Uterus (tissue), 4 donors: Measurements from ENCODE around the gene VWC2L. TPM values are rescaled to one million over a fixed set of nuclear protein-coding genes. Genes with fewer than 3 reads are reported as not detected.

Source experiments
- DNase-seq, 2 donors: peaks; one replicate each; pipeline ENCODE4 v3.0.0-alpha.2; 2019 to 2020
- H3K27ac ChIP-seq, 2 donors: fragments of 200-600 bp; sonication (generic); 1 replicate in 1 of 2; 2 replicates in 1 of 2; pipeline ENCODE4 v1.5.1; 2016 to 2018
- H3K27me3 ChIP-seq, 2 donors: fragments of 200-600 bp; sonication (generic); one replicate each; pipeline ENCODE4 v1.5.1; 2018 to 2019; ENCODE audit warnings: control low read depth in 1 of 2
- H3K36me3 ChIP-seq, 2 donors: fragments of 200-600 bp; sonication (generic); one replicate each; pipeline ENCODE4 v1.5.1; 2019; ENCODE audit warnings: control low read depth in 1 of 2
- H3K4me1 ChIP-seq, 2 donors: fragments of 200-600 bp; sonication (generic); one replicate each; pipeline ENCODE4 v1.5.1; 2018 to 2019; ENCODE audit warnings: control low read depth in 1 of 2
- H3K4me3 ChIP-seq, 2 donors: fragments of 200-600 bp; sonication (generic); 1 replicate in 1 of 2; 2 replicates in 1 of 2; pipeline ENCODE4 v1.5.1; 2018 to 2019; ENCODE audit warnings: mild to moderate bottlenecking in 1 of 2
- H3K9me3 ChIP-seq, 2 donors: fragments of 200-600 bp; sonication (generic); one replicate each; pipeline ENCODE4 v1.5.1; 2019; ENCODE audit warnings: control low read depth in 1 of 2
- CTCF ChIP-seq, 4 experiments: fragments of 200-600 bp in 2 of 4; fragments of 450-650 bp in 2 of 4; sonication (generic) in 2 of 4; IDR thresholded peaks; one replicate each; pipeline ENCODE4 v1.5.1; 2016 to 2019; ENCODE audit warnings: antibody characterized with exemption in 4 of 4, mild to moderate bottlenecking in 2 of 4, moderate library complexity in 1 of 4
- POLR2A ChIP-seq, 2 donors: fragments of 450-650 bp; IDR thresholded peaks; one replicate each; pipeline ENCODE4 v1.6.1; 2016; ENCODE audit warnings: antibody characterized with exemption in 2 of 2, mild to moderate bottlenecking in 1 of 2, moderate library complexity in 1 of 2
- intact Hi-C: fragments of 100-400 bp; cut with DNase I; formaldehyde crosslinking; loops from one replicate; pipeline ENCODE4 v1.15.1; 2023; ENCODE audit warnings: low total_unique reads
- total RNA-seq, 4 donors: library from RNA; depleted of rRNA in 3 of 4; stranded (reverse); fragments of >200 nt in 3 of 4; gene quantifications; one replicate each; pipeline versions ENCODE4 v1.1.0 to v1.2.4, GENCODE V29; 2014 to 2023
- donor health status: DM: yes; HTN: yes; CAD: no.

VWC2L gene
- total RNA-seq, 4 donors from 2014 or later, result 0.21 TPM; not detected in 3

DNA sequence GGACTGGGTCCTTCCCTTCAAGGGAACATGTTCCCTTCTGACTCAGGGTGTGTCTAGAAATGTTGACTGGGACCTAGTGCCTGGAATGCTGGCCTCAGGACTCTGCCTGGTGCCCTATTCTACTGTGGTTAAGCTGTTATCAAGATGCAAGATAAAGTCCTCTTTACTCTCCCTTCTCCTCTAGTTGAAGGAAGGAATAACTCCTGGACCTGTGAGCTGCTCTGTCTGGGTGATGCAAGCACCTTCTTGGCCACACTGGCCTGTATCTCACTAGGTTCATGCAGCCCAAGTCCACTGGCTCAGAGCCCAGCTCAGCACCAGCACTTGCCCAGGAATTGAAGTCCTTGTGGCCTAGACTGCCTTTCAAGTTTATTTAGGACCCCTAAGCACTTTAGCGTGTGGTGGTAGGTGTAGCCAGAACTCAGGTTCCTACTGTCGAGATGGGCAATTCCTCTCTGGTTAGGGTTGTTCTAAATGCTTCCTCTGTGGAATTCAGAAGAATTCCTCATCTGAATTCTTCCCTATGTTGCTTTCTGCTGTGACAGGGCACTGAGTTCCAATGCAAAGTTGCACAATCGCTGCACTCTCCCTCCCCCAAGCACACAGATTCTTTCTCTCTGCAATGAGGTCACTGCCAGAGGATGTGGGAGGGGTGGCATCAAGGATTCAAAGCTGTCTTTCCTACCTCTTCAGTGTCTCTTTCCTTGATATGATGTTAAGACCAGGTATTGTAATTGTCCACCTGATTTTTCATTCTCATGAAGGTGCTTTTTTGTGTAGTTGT, 54.7 kb downstream of the VWC2L start:
- Histone ChIP-seq H3K4me1 (no peaks in the 10 kb centered on the region), H3K36me3 (no peaks in the 10 kb centered on the region), H3K27me3 (no peaks in the 10 kb centered on the region), H3K4me3 (no peak overlapping the region), H3K27ac (no peak overlapping the region), H3K9me3 (no peaks in the 10 kb centered on the region)
- intact Hi-C loops, result no loop called here
- no peak for DNase-seq
- TF ChIP-seq CTCF (IDR thresholded peaks at IDR 0.05) (no peak), POLR2A (IDR thresholded peaks at IDR 0.05) (no peak)

DNA sequence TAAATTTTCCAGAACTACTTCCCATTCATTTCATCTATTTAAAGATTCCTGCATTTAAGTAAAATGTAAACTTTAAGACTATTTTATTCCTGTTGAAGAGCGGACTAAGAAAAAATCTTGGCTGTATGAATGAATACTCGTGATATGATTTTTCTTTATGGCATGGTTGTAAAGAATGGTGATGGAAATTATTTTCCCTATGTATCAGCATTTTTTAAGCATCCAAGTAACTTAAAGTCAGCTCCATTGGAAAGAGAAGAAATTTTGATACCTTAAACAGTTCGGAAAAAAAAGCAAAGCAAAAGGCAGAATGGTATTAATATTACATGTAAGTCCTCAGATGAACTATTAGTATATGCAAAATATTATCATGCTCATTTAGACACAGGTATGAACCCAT, 58.9 kb downstream of the VWC2L start:
- Histone ChIP-seq H3K27me3 (no peaks in the 10 kb centered on the region), H3K27ac (no peak overlapping the region), H3K4me3 (no peak overlapping the region), H3K36me3 (no peaks in the 10 kb centered on the region), H3K4me1 (no peaks in the 10 kb centered on the region), H3K9me3 (no peaks in the 10 kb centered on the region)
- intact Hi-C loops, result no loop called here
- no peak for DNase-seq
- no peak for TF ChIP-seq POLR2A (IDR thresholded peaks at IDR 0.05)
- TF ChIP-seq CTCF (IDR thresholded peaks at IDR 0.05), result no peak

DNA sequence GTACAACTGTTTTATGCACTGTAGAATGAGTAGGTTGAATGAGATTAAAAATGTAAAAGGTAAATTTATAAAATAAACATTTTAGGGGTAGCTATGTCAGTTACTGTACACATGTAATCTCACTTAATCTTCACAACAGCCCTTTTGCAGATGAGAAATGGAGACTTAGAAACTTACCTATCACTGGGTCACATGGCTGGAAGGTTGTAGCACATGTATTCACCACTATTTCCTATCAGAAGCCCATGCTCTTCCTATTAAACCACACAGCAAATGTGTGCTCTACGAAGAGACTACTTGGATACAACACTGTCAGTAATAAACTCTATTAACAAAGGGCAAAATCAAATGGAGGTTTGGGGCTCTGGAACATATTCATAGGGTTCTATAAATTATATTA, 60.5 kb downstream of the VWC2L start:
- intact Hi-C loops, result no loop called here
- no peak for DNase-seq
- Histone ChIP-seq H3K4me3 (no peak overlapping the region), H3K27ac (no peak overlapping the region), H3K4me1 (no peaks in the 10 kb centered on the region), H3K9me3 (no peaks in the 10 kb centered on the region), H3K27me3 (no peaks in the 10 kb centered on the region), H3K36me3 (no peaks in the 10 kb centered on the region)
- no peak for TF ChIP-seq CTCF (IDR thresholded peaks at IDR 0.05)
- no peak for TF ChIP-seq POLR2A (IDR thresholded peaks at IDR 0.05)

DNA sequence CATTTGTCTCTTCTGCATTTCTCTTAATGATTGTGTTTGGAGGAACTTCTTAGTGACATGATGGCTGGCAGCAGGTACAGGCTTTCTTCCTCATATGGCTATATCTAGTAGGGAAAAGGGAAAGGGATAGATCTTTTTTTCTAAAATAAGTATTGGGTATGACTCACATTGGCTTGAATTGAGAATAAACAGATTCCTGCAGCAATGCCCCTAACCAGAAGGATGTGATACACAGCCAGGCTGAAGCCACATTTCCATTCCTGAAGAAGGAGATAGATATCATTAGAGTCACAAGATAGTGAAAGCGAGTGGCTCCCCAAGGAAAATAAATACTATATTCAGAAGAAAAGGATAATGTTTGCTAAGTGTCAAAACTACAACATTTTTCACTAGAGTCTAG, 61.1 kb downstream of the VWC2L start:
- Histone ChIP-seq H3K4me3 (no peak overlapping the region), H3K27ac (no peak overlapping the region), H3K27me3 (no peaks in the 10 kb centered on the region), H3K36me3 (no peaks in the 10 kb centered on the region), H3K9me3 (no peaks in the 10 kb centered on the region), H3K4me1 (no peaks in the 10 kb centered on the region)
- DNase-seq, result no peak
- intact Hi-C loops, result no loop called here
- TF ChIP-seq POLR2A (IDR thresholded peaks at IDR 0.05) (no peak), CTCF (IDR thresholded peaks at IDR 0.05) (no peak)

DNA sequence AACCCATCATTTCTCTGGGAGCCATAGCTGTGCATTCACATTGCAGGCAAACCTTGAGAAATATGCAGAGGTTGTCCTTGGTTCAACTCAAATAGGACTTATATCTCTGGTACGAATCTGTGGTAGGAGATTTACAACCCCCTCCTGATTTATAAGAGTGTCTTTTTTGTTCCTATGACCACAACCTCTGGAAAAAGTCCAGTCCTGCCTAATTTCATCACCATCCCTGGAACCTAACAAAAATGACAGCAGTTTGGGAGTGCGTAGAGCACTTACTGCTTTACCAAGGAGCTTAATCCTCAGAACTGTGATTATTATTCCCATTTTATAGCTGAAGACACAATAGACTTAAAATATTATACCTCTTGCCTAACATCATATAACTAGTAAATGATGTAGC, 66.5 kb downstream of the VWC2L start:
- no peaks in the 10 kb centered on the region for H3K27me3 ChIP-seq
- H3K27ac ChIP-seq, result no peak overlapping the region
- no peak for DNase-seq
- H3K4me1 ChIP-seq, result no peaks in the 10 kb centered on the region
- no peaks in the 10 kb centered on the region for H3K9me3 ChIP-seq
- H3K36me3 ChIP-seq, result no peaks in the 10 kb centered on the region
- no peak for TF ChIP-seq POLR2A (IDR thresholded peaks at IDR 0.05)
- no peak for TF ChIP-seq CTCF (IDR thresholded peaks at IDR 0.05)
- H3K4me3 ChIP-seq, result no peak overlapping the region
- intact Hi-C loops, result no loop called here
